Activated CD8-positive, alpha-beta T cell treated with anti-CD3 and anti-CD28 coated beads, Interleukin-2, amount 10 ng/mL, durations not matched to agents 7 days and 5 days (primary cell): ENCODE results near the gene CSNK1G1. TPM values are rescaled to one million over a fixed set of nuclear protein-coding genes. Genes with fewer than 3 reads are reported as not detected.
"Not testable (repeated sequence)": the region's sequence is repeated elsewhere in the genome, so short reads cannot be mapped to it uniquely, and the experiment has no call there.

Experiments used
- ATAC-seq: fragments of 150-1000 bp; cut with Tn5 transposase; one replicate; pipeline ENCODE4 v1.10.0; 2021; ENCODE audit warnings: moderate library complexity
- CTCF ChIA-PET: fragments of 350-600 bp; sonication (Branson Sonifier 250); formaldehyde crosslinking; loops from one replicate; lab custom pipeline; 2021; ENCODE audit warnings: antibody characterized with exemption; lab: Charles Lee
- POLR2A ChIA-PET: fragments of 350-600 bp; sonication (Branson Sonifier 250); formaldehyde crosslinking; loops from one replicate; lab custom pipeline; 2021; ENCODE audit warnings: antibody characterized with exemption; lab: Charles Lee
- DNase-seq: peaks from one replicate; pipeline ENCODE4 v3.0.0-alpha.2; 2020
- H3K27ac Mint-ChIP-seq: one replicate; pipeline ENCODE4 v1.8.0; 2021; ENCODE audit warnings: mild to moderate bottlenecking, mixed read lengths
- H3K27me3 Mint-ChIP-seq: one replicate; pipeline ENCODE4 v1.8.0; 2021; ENCODE audit warnings: low read depth, mixed read lengths
- H3K36me3 Mint-ChIP-seq: one replicate; pipeline ENCODE4 v1.8.0; 2021; ENCODE audit warnings: low read depth, mixed read lengths
- H3K4me1 Mint-ChIP-seq: one replicate; pipeline ENCODE4 v1.8.0; 2021; ENCODE audit warnings: low read depth, mixed read lengths
- H3K4me3 Mint-ChIP-seq: one replicate; pipeline ENCODE4 v1.8.0; 2021; ENCODE audit warnings: mild to moderate bottlenecking, mixed read lengths
- H3K9me3 Mint-ChIP-seq: one replicate; pipeline ENCODE4 v1.8.0; 2022; ENCODE audit warnings: mixed read lengths; ENCODE audit not compliant: insufficient read depth
- total RNA-seq, 2 experiments: library from RNA; stranded (reverse); gene quantifications; one replicate each; pipeline ENCODE4 v1.2.3, GENCODE V29; 2021

Gene CSNK1G1
- total RNA-seq, 2 experiments from 2014 or later, result 26.8 to 28.2 TPM

DNA sequence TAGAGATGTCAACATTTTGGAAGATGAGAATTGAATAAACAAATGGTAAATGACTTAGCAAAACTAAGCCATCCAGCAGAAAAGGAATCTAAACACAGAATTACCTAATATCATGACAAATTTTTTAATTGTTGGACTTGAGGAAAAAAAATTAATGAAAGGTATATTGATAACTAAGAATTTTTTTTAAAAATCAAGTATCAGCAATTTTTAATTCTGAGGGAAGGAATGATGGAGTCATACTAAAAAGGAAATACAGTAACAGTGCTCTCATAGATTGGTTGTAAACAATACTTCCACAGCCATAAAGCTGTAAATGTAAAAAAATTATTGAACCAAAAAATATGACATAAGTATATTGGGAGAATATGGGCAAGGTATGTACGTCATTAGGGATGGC lies 68.0 kb downstream of the CSNK1G1 start:
- ChIA-PET POLR2A (no interaction called here), CTCF (no interaction called here)

DNA sequence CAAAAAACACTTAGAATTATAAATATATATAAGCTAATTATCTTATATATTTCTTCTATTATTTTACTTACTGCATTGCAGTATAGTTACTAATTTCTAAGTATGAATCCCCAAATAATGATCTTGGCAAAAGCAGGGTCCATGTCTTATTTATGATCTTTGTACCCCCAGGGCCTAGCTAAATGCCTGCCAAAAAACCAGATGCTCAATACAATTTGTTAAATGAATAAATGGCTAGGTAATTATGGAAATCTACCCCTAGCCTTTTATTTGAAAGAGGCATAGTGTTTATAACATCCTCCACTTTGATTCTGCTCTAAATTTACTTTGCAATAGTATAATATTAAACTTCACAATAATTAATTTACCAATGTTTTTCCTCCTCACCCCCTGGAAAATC lies 69.5 kb downstream of the CSNK1G1 start:
- peaks cover 11% of the 10 kb centered on the region for H3K36me3 Mint-ChIP-seq

More for the DNA sequence above, 68.0 kb downstream of the CSNK1G1 start:
- Mint-ChIP-seq H3K4me3 (no peak overlapping the region), H3K4me1 (no peaks in the 10 kb centered on the region), H3K27ac (no peak overlapping the region), H3K9me3 (no peaks in the 10 kb centered on the region), H3K27me3 (no peaks in the 10 kb centered on the region), H3K36me3 (peaks cover 11% of the 10 kb centered on the region)
- DNase-seq (no peak), ATAC-seq (no peak)

DNA sequence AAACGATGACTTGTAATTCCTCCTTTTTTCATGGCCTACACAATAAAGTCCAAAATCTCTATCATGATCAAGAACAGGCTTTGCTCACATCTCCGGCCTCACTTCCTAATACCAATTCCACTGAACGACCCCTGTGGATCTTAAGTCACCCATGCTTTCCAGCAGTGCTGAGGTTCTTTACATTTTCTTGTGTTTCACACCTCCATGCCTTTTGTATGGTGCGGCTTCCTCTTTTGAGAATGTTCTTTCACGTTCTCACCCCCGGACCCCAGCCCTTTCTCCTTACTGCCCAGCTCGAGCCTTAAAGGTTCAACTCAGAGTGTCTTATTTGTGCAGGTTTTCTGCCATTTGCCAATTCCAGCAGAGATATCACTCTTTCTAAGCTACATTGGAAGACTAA lies 70.1 kb downstream of the CSNK1G1 start:
- Mint-ChIP-seq H3K27me3 (no peaks in the 10 kb centered on the region), H3K4me1 (peaks cover 2% of the 10 kb centered on the region), H3K27ac (no peak overlapping the region), H3K9me3 (no peaks in the 10 kb centered on the region), H3K4me3 (no peak overlapping the region), H3K36me3 (peaks cover 14% of the 10 kb centered on the region)
- DNase-seq (no peak), ATAC-seq (no peak)
- POLR2A ChIA-PET, result no interaction called here
- CTCF ChIA-PET, result no interaction called here

More for the DNA sequence above, 69.5 kb downstream of the CSNK1G1 start:
- Mint-ChIP-seq H3K4me1 (peaks cover 2% of the 10 kb centered on the region), H3K27ac (no peak overlapping the region), H3K27me3 (no peaks in the 10 kb centered on the region), H3K4me3 (no peak overlapping the region), H3K9me3 (no peaks in the 10 kb centered on the region)
- ATAC-seq (no peak), DNase-seq (no peak)
- ChIA-PET CTCF (no interaction called here), POLR2A (no interaction called here)

DNA sequence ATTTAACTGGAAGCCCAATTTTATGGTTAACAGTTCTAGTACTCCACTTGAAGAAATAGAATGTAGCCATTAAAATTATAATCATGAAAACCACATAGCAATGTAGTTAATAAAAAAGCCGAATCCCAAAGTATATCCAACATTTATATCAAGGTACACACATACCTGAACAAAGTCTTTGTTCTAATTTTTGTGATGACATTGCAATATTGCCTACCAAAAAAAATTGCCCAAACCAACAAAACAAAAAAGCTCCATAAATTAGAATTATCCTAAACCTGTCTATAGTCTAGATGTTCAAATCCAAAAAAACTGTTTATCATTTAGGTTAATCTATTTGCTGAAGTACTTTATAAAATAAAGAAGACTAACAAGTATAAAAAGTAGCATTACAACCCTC lies 70.8 kb downstream of the CSNK1G1 start:
- DNase-seq, result no peak
- H3K9me3 Mint-ChIP-seq, result no peaks in the 10 kb centered on the region
- no peak for ATAC-seq
- peaks cover 17% of the 10 kb centered on the region for H3K36me3 Mint-ChIP-seq
- ChIA-PET CTCF (no interaction called here), POLR2A (interaction anchor here (0.7 kb wide), 1 partner anchor 423 kb away, joined by 3 read pairs; no protein-coding TSS in a partner anchor)
- peaks cover 2% of the 10 kb centered on the region for H3K4me1 Mint-ChIP-seq
- H3K27me3 Mint-ChIP-seq, result no peaks in the 10 kb centered on the region
- H3K27ac Mint-ChIP-seq, result no peak overlapping the region
- H3K4me3 Mint-ChIP-seq, result no peak overlapping the region

DNA sequence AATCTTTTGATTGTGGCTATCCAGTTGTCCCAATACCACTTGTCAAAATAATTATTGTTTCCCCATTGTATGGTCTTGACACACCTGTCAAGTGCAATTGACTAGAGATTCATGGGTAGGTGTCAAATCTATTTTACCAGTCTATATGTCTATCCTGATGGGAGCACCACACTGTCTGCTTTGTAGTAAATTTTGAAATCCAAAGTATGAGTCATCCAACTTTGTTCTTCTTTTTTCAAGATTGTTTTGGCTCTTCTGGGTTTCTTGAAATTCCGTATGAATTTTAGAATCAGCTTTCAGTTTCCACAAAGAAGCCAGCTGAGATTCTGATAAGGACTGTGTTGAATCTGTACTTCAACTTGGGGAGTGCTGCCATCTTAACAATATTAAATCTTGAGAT lies 71.9 kb downstream of the CSNK1G1 start:
- CTCF ChIA-PET, result no interaction called here
- H3K27me3 Mint-ChIP-seq, result no peaks in the 10 kb centered on the region
- peaks cover 2% of the 10 kb centered on the region for H3K4me1 Mint-ChIP-seq
- no peak for ATAC-seq
- POLR2A ChIA-PET, result no interaction called here
- H3K4me3 Mint-ChIP-seq, result no peak overlapping the region
- H3K27ac Mint-ChIP-seq, result no peak overlapping the region
- H3K36me3 Mint-ChIP-seq, result peaks cover 17% of the 10 kb centered on the region
- H3K9me3 Mint-ChIP-seq, result no peaks in the 10 kb centered on the region
- DNase-seq, result no peak

DNA sequence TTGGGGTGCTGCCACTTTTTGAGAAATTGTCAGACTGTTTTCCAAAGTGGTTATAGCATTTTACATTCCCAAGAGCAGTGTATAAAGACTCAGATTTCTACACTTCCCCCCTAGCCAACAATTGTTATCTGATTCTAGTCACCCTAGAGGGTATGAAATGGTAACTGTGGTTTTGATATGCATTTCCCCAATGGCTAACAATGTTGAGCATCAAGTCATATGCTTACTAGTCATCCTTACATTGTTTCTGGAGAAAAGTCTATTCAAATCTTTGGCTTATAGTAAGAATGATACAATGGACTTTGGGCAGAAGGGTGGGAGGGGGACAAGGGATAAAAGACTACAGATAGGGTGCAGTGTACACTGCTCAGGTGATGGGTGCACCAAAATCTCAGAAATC lies 73.3 kb downstream of the CSNK1G1 start:
- Mint-ChIP-seq H3K9me3 (no peaks in the 10 kb centered on the region), H3K27me3 (no peaks in the 10 kb centered on the region), H3K4me3 (no peak overlapping the region), H3K27ac (no peak overlapping the region), H3K4me1 (peaks cover 2% of the 10 kb centered on the region), H3K36me3 (peaks cover 18% of the 10 kb centered on the region)
- POLR2A ChIA-PET, result no interaction called here
- CTCF ChIA-PET, result no interaction called here
- no peak for ATAC-seq
- DNase-seq, result no peak

DNA sequence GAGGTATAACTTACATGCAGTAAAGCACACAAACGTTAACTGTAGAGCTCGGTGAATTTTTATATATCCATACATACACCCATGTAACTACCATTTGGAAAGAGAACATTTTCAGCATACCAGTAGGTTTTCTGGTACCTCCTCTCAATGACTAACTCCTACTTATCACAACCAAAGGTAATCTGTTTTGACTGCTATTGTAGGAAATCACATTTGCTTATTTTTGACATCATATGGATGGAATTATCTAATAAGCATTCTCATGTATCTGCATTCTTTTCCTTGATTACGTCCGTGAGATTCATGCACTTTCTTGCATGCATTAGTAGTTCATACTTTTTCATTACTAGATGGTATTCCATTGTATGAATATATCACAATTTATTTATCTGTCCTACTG lies 76.8 kb downstream of the CSNK1G1 start:
- Mint-ChIP-seq H3K9me3 (no peaks in the 10 kb centered on the region), H3K27ac (no peak overlapping the region), H3K36me3 (peaks cover 17% of the 10 kb centered on the region), H3K4me1 (peaks cover 17% of the 10 kb centered on the region), H3K27me3 (no peaks in the 10 kb centered on the region), H3K4me3 (no peak overlapping the region)
- DNase-seq (no peak), ATAC-seq (no peak)
- POLR2A ChIA-PET, result no interaction called here
- CTCF ChIA-PET, result interaction anchor here (1.0 kb wide), 1 partner anchor 31 kb away, joined by 4 read pairs; no protein-coding TSS in a partner anchor

DNA sequence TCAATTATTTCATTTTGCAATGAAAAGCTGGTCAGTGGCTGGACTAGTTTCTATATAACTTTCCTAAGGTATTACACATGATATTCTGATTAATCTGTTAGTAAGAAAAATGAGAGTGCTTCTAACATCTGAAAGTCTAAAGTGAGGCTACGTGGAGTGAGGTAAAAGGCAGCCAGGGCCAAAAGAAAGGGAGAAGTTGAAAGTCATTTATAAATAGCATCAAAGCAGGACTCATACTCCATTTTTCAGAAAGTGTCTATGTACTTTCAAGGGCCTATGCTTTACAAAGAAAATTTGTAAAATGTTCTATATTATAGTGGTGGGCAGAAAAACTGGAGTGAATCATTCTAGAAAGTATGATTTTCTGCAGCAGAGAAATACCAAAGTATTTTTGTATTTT lies 80.0 kb downstream of the CSNK1G1 start:
- POLR2A ChIA-PET, result no interaction called here
- Mint-ChIP-seq H3K9me3 (no peaks in the 10 kb centered on the region), H3K27me3 (no peaks in the 10 kb centered on the region), H3K36me3 (peaks cover 13% of the 10 kb centered on the region), H3K4me3 (no peak overlapping the region), H3K27ac (no peak overlapping the region), H3K4me1 (peaks cover 16% of the 10 kb centered on the region)
- ATAC-seq, result no peak
- CTCF ChIA-PET, result no interaction called here
- no peak for DNase-seq

DNA sequence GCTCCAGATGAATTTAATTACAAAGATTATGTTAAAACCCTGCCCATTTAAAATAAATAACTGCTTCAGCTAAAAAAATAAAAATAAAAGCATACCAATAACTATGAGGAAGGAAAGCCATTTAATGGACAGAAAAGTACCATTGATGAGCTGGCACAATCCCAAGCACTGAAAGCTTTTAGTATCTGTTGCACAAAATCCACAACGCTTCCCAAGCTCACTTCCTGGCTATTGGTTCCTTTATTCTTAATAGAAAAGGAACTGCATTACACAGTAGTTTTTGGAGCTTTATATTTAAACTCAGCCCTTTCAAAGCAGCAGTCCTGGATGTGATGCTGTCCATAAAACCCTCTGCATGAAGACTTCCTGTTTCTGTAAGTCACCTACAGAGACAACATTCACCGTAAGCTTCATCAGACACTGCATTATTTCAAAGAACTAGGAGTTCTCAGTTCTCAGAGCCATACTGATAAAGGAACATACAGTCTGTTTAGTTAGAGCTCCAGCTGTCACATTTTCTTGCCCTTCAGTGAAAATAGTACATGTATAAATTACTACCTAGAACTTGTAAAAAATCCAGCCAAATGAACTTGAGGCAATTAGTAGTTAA lies 81.5 kb downstream of the CSNK1G1 start:
- Mint-ChIP-seq H3K4me3 (no peak overlapping the region), H3K36me3 (peaks cover 17% of the 10 kb centered on the region), H3K27ac (no peak overlapping the region), H3K27me3 (no peaks in the 10 kb centered on the region), H3K9me3 (no peaks in the 10 kb centered on the region), H3K4me1 (peaks cover 16% of the 10 kb centered on the region)
- ATAC-seq (no peak), DNase-seq (no peak)
- ChIA-PET POLR2A (interaction anchor here (0.6 to 1.1 kb wide), 2 partner anchors 26 to 518 kb away, joined by 3 to 4 read pairs; no protein-coding TSS in a partner anchor), CTCF (interaction anchor here (1.0 to 1.5 kb wide), 5 partner anchors 9 to 121 kb away, joined by 3 to 6 read pairs (median 3); no protein-coding TSS in a partner anchor)

DNA sequence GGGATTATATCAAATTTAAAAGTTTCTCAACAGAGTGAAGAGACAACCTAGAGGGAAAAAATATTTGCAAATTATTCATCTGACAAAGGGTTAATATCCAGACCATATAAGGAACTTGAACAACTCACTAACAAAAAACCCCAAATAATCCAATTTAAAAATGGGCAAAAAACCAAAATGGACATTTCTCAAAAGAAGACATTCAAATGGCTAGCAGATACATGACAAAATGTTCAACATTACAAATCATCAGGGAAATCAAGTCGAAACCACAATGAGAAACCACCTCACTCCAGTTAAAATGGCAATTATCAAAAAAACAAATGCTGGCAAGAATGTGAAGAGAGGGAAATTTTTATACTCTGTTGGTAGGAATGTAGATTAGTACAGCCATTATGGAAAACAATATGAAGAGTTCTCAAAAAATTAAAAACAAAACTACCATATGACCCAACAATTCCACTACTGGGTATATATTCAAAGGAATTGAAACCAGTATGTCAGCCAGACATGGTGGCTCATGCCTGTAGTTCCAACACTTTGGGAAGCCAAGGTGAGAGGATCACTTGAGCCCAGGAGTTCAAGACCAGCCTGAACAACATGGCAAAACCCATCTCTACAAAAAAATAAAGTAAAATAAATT lies 88.5 kb downstream of the CSNK1G1 start:
- DNase-seq, result no peak
- no peak for ATAC-seq
- Mint-ChIP-seq H3K36me3 (peaks cover 57% of the 10 kb centered on the region), H3K4me1 (peaks cover 21% of the 10 kb centered on the region), H3K9me3 (peaks cover 26% of the 10 kb centered on the region), H3K27me3 (no peaks in the 10 kb centered on the region), H3K4me3 (no peak overlapping the region), H3K27ac (no peak overlapping the region)
- CTCF ChIA-PET, result no interaction called here
- POLR2A ChIA-PET, result no interaction called here

DNA sequence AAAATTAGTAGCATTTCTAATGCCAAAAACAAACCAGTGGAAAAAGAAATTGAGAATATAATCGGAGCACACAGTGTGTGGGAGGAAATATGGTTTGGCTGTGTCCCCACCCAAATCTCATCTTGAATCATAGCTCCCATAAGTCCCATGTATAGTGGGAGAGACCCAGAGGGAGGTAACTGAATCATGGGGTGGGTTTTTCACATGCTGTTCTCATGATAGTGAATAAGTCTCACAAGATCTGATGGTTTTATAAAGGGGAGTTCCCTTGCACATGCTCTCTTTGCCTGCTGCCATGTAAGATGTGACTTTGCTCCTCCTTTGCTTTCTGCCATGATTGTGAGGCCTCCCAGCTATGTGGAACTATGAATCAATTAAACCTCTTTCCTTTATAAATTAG lies 90.8 kb downstream of the CSNK1G1 start:
- CTCF ChIA-PET, result interaction anchor here (1.9 kb wide), 1 partner anchor 9 kb away, joined by 6 read pairs; no protein-coding TSS in a partner anchor
- H3K4me3 Mint-ChIP-seq, H3K27ac Mint-ChIP-seq, ATAC-seq, H3K27me3 Mint-ChIP-seq, DNase-seq: not testable (repeated sequence)
- Mint-ChIP-seq H3K9me3 (peaks cover 26% of the 10 kb centered on the region), H3K4me1 (peaks cover 25% of the 10 kb centered on the region), H3K36me3 (peaks cover 54% of the 10 kb centered on the region)
- POLR2A ChIA-PET, result interaction anchor here (0.6 kb wide), 1 partner anchor 14 kb away, joined by 3 read pairs; no protein-coding TSS in a partner anchor

DNA sequence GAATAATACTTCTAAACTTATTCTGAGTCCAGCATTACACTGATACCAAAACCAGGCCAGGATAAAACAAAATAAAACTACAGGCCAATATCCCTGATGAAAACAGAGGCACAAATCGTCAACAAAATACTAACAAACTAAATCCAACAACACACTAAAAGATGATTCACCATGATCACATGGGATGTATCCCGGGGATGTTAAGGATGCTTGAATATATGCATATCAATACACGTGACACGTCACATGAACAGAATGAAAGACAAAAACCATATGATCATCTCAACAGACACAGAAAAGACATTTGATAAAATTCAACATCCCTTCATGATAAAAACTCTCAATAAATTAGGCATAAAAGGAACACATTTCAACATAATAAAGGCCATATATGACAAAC lies 91.5 kb downstream of the CSNK1G1 start:
- H3K27me3 Mint-ChIP-seq, result no peaks in the 10 kb centered on the region
- no peak for DNase-seq
- H3K9me3 Mint-ChIP-seq, result peaks cover 26% of the 10 kb centered on the region
- no peak overlapping the region for H3K4me3 Mint-ChIP-seq
- H3K36me3 Mint-ChIP-seq, result peaks cover 50% of the 10 kb centered on the region
- ATAC-seq, result no peak
- H3K4me1 Mint-ChIP-seq, result peaks cover 25% of the 10 kb centered on the region
- POLR2A ChIA-PET, result no interaction called here
- H3K27ac Mint-ChIP-seq, result no peak overlapping the region
- CTCF ChIA-PET, result interaction anchor here (1.9 kb wide), 1 partner anchor 10 kb away, joined by 6 read pairs; no protein-coding TSS in a partner anchor
